Measurements from ENCODE around the gene RAB14. TPM values are rescaled to one million over a fixed set of nuclear protein-coding genes. Genes with fewer than 3 reads are reported as not detected.

The RAB14 gene
- total RNA-seq, 3 donors from 2014 or later (not counting 1 experiment from before 2014, with no cell fraction given), result 46.2 to 67.6 (median 57.3) TPM

- H3K4me3 Mint-ChIP-seq, result peak overlapping the region; percentile 10
- Histone ChIP-seq H3K4me3 (ENCODE audit: low read length) (no peak overlapping the region), H3K9me3 (ENCODE audit: control insufficient read depth, insufficient read depth, low read length) (no peaks in the 10 kb centered on the region), H3K4me1 (ENCODE audit: control insufficient read depth, insufficient read depth, low read length) (peaks cover 5% of the 10 kb centered on the region), H3K36me3 (ENCODE audit: control insufficient read depth, insufficient read depth, low read length) (peaks cover 35% of the 10 kb centered on the region), H3K27me3 (ENCODE audit: control insufficient read depth, insufficient read depth, low read length) (no peaks in the 10 kb centered on the region), H3K27ac (ENCODE audit: low read length) (peak overlapping the region; percentile 11)
- H3K4me1 Mint-ChIP-seq, result peaks cover 81 to 87% of the 10 kb centered on the region in 2 donors
- 87% methylated on average over 4 of the region's 4 CpGs for WGBS (ENCODE audit: insufficient coverage)
- intact Hi-C loops (cut with micrococcal nuclease), result no loop called here
- H3K27ac Mint-ChIP-seq, result peak overlapping the region; percentile 65 to 73
- H3K9me3 Mint-ChIP-seq, result no peaks in the 10 kb centered on the region
- no peaks in the 10 kb centered on the region for H3K27me3 Mint-ChIP-seq (ENCODE audit: low read depth in 2 of 2)
- DNase-seq (no peak), ATAC-seq (peak; percentile 18 to 46 (median 46))
- TF ChIP-seq CTCF (IDR thresholded peaks at IDR 0.05), result no peak
- H3K36me3 Mint-ChIP-seq, result peaks cover 7% of the 10 kb centered on the region
Measured at GRCh38 chr9:121185774-121186403, 15.8 kb downstream of the RAB14 start.

GRCh38 chr9:121185178-121185745, 16.4 kb downstream of the RAB14 start:
- Mint-ChIP-seq H3K27ac (peak overlapping the region; percentile 65 to 73), H3K27me3 (ENCODE audit: low read depth in 2 of 2) (no peaks in the 10 kb centered on the region), H3K9me3 (no peaks in the 10 kb centered on the region), H3K4me3 (no peak overlapping the region), H3K36me3 (peaks cover 7% of the 10 kb centered on the region), H3K4me1 (peaks cover 77 to 85% of the 10 kb centered on the region in 2 donors)
- Histone ChIP-seq H3K4me1 (ENCODE audit: control insufficient read depth, insufficient read depth, low read length) (peaks cover 5% of the 10 kb centered on the region), H3K4me3 (ENCODE audit: low read length) (no peak overlapping the region), H3K27ac (ENCODE audit: low read length) (no peak overlapping the region), H3K9me3 (ENCODE audit: control insufficient read depth, insufficient read depth, low read length) (no peaks in the 10 kb centered on the region), H3K27me3 (ENCODE audit: control insufficient read depth, insufficient read depth, low read length) (no peaks in the 10 kb centered on the region), H3K36me3 (ENCODE audit: control insufficient read depth, insufficient read depth, low read length) (peaks cover 41% of the 10 kb centered on the region)
- intact Hi-C loops (cut with micrococcal nuclease), result no loop called here
- DNase-seq (no peak), ATAC-seq (peak in 2 of 3 donors; percentile 15 to 17)
- TF ChIP-seq CTCF (IDR thresholded peaks at IDR 0.05), result no peak
- 55% methylated on average over 2 of the region's 3 CpGs for WGBS (ENCODE audit: insufficient coverage)

- intact Hi-C loops (cut with micrococcal nuclease), result no loop called here
- no peak overlapping the region for H3K27ac ChIP-seq (ENCODE audit: low read length)
- H3K4me1 ChIP-seq (ENCODE audit: control insufficient read depth, insufficient read depth, low read length), result peaks cover 5% of the 10 kb centered on the region
- peaks cover 42% of the 10 kb centered on the region for H3K36me3 ChIP-seq (ENCODE audit: control insufficient read depth, insufficient read depth, low read length)
- no peaks in the 10 kb centered on the region for H3K9me3 Mint-ChIP-seq
- no peak overlapping the region for H3K4me3 ChIP-seq (ENCODE audit: low read length)
- H3K9me3 ChIP-seq (ENCODE audit: control insufficient read depth, insufficient read depth, low read length), result no peaks in the 10 kb centered on the region
- ATAC-seq (no peak), DNase-seq (no peak)
- H3K27me3 Mint-ChIP-seq (ENCODE audit: low read depth in 2 of 2), result no peaks in the 10 kb centered on the region
- no peaks in the 10 kb centered on the region for H3K27me3 ChIP-seq (ENCODE audit: control insufficient read depth, insufficient read depth, low read length)
- peaks cover 71 to 85% of the 10 kb centered on the region in 2 donors for H3K4me1 Mint-ChIP-seq
- H3K27ac Mint-ChIP-seq, result peak overlapping the region; percentile 73 to 88
- H3K36me3 Mint-ChIP-seq, result peaks cover 7% of the 10 kb centered on the region
- TF ChIP-seq CTCF (IDR thresholded peaks at IDR 0.05), result no peak
- H3K4me3 Mint-ChIP-seq, result no peak overlapping the region
Measured at GRCh38 chr9:121184463-121184862, 17.2 kb downstream of the RAB14 start.
